HG03045 (cell line): ENCODE results near the gene CARD10.

Source experiments
- ATAC-seq: cut with Tn5 transposase; IDR thresholded peaks from one replicate; pipeline ENCODE4 v1.9.1; 2021; ENCODE audit warnings: mild to moderate bottlenecking, moderate library complexity; ENCODE audit not compliant: unreplicated experiment

Gene CARD10

DNA sequence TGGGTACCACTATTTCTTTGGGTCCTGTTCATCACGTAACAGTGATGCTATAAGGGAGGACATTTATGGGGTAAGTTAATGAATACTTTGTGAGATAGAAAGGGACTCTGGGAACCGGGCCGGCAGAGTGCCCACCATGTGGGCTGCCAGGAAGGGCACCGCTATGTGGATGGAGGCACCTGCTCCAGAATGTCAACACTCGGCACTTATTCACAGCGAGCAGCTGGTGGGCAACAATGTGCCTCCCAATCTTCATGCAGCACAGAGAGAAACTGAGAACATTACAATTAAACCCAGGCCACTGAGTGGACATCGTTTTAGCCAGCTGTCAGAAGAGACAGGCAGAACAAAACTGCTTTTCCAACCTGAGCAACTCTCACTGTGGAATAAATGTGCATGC lies 76.1 kb downstream of the CARD10 start:
- ATAC-seq, result no peak

GRCh38 chr22:37442537-37442936 lies 76.7 kb downstream of the CARD10 start:
- no peak for ATAC-seq

DNA sequence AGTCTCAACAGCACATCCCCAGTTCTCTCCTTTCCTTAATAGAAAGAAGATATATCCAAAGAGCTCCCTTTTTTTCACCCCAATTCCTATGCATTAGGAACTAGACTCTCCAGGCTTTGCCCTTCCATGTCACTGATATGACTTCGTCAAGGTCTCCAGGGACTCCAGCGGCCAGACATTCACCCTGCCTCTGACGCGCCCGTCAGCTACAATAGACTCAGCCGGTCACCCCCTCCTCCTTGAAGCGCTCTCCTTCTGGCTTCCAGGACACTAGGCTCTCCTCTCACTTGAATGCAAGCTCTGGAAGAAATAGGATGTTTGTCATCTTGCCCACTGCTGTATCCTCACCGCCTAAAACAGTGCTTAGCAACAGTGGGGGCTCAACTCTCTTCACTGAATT lies 77.1 kb downstream of the CARD10 start:
- no peak for ATAC-seq

- ATAC-seq, result no peak
Observed at GRCh38 chr22:37440875-37441274, 78.3 kb downstream of the CARD10 start.
